Skeletal muscle tissue (tissue), 4 donors: ENCODE measurements around the gene CASTOR1. TPM values are rescaled to one million over a fixed set of nuclear protein-coding genes. Genes with fewer than 3 reads are reported as not detected.

Experiments used
- H3K27ac ChIP-seq: one replicate; pipeline ENCODE4 v1.7.0; 2013; ENCODE audit warnings: mild to moderate bottlenecking, low read depth, low read length, inconsistent platforms
- H3K27me3 ChIP-seq, 3 donors: one replicate each; pipeline ENCODE4 v1.7.0; 2013; ENCODE audit warnings: low read length in 3 of 3; ENCODE audit not compliant: control insufficient read depth in 3 of 3, insufficient read depth in 3 of 3
- H3K36me3 ChIP-seq, 3 donors: one replicate each; pipeline ENCODE4 v1.7.0; 2013; ENCODE audit warnings: low read length in 3 of 3; ENCODE audit not compliant: control insufficient read depth in 3 of 3, insufficient read depth in 3 of 3
- H3K4me1 ChIP-seq, 3 donors: one replicate each; pipeline ENCODE4 v1.7.0; 2013; ENCODE audit warnings: low read length in 3 of 3, mild to moderate bottlenecking in 3 of 3; ENCODE audit not compliant: control insufficient read depth in 3 of 3, insufficient read depth in 3 of 3
- H3K4me3 ChIP-seq, 3 donors: one replicate each; pipeline ENCODE4 v1.7.0; 2013; ENCODE audit warnings: low read length in 3 of 3
- H3K9ac ChIP-seq, 3 donors: one replicate each; pipeline ENCODE4 v1.7.0; 2013; ENCODE audit warnings: low read length in 3 of 3, mild to moderate bottlenecking in 3 of 3, moderate library complexity in 2 of 3, low read depth in 1 of 3
- H3K9me3 ChIP-seq, 3 donors: one replicate each; pipeline ENCODE4 v1.7.0; 2013; ENCODE audit warnings: low read length in 3 of 3; ENCODE audit not compliant: control insufficient read depth in 3 of 3
- total RNA-seq: library from RNA; depleted of rRNA; stranded (reverse); fragments of >200 nt; gene quantifications from one replicate; pipeline ENCODE4 v1.2.3, GENCODE V29; 2014
- donor health status: Osteomylitis.

Gene CASTOR1
- total RNA-seq, 1 donor from 2014 or later: 2.6 TPM

- Histone ChIP-seq H3K36me3 (no peaks in the 10 kb centered on the region), H3K4me3 (no peak overlapping the region), H3K9ac (peak overlapping the region in 1 of 3 donors; percentile 16), H3K9me3 (no peaks in the 10 kb centered on the region), H3K4me1 (peaks cover 4 to 7% (median 4%) of the 10 kb centered on the region in 3 donors), H3K27me3 (peaks cover 23 to 41% (median 26%) of the 10 kb centered on the region in 3 donors), H3K27ac (no peak overlapping the region)
Measured at GRCh38 chr22:30240541-30241417, 48.5 kb downstream of the CASTOR1 start.

GRCh38 chr22:30239488-30240405 is 49.6 kb downstream of the CASTOR1 start:
- Histone ChIP-seq H3K4me1 (peaks cover 0 to 3% (median 0%) of the 10 kb centered on the region in 3 donors), H3K36me3 (no peaks in the 10 kb centered on the region), H3K27me3 (peaks cover 16 to 35% (median 16%) of the 10 kb centered on the region in 3 donors), H3K4me3 (no peak overlapping the region), H3K27ac (no peak overlapping the region), H3K9ac (no peak overlapping the region), H3K9me3 (no peaks in the 10 kb centered on the region)

- Histone ChIP-seq H3K27me3 (peaks cover 7 to 27% (median 7%) of the 10 kb centered on the region in 3 donors), H3K9ac (no peak overlapping the region), H3K36me3 (no peaks in the 10 kb centered on the region), H3K4me3 (no peak overlapping the region), H3K27ac (no peak overlapping the region), H3K4me1 (peaks cover 0 to 3% (median 0%) of the 10 kb centered on the region in 3 donors), H3K9me3 (no peaks in the 10 kb centered on the region)
Measured at GRCh38 chr22:30238661-30239487, 50.4 kb downstream of the CASTOR1 start.

GRCh38 chr22:30238136-30238535 is 51.2 kb downstream of the CASTOR1 start:
- Histone ChIP-seq H3K36me3 (no peaks in the 10 kb centered on the region), H3K4me3 (no peak overlapping the region), H3K9ac (no peak overlapping the region), H3K9me3 (no peaks in the 10 kb centered on the region), H3K27me3 (peaks cover 0 to 26% (median 9%) of the 10 kb centered on the region in 3 donors), H3K27ac (no peak overlapping the region), H3K4me1 (peaks cover 0 to 3% (median 0%) of the 10 kb centered on the region in 3 donors)

GRCh38 chr22:30236875-30237274 is 52.4 kb downstream of the CASTOR1 start:
- H3K9ac ChIP-seq: no peak overlapping the region
- H3K9me3 ChIP-seq: no peaks in the 10 kb centered on the region
- no peaks in the 10 kb centered on the region for H3K36me3 ChIP-seq
- no peak overlapping the region for H3K4me3 ChIP-seq
- H3K27me3 ChIP-seq: peaks cover 5 to 27% (median 21%) of the 10 kb centered on the region in 3 donors
- H3K27ac ChIP-seq: no peak overlapping the region
- peaks cover 0 to 3% (median 0%) of the 10 kb centered on the region in 3 donors for H3K4me1 ChIP-seq

GRCh38 chr22:30235687-30236170 is 53.6 kb downstream of the CASTOR1 start:
- Histone ChIP-seq H3K4me1 (no peaks in the 10 kb centered on the region), H3K4me3 (no peak overlapping the region), H3K27me3 (peaks cover 9 to 28% (median 21%) of the 10 kb centered on the region in 3 donors), H3K9me3 (no peaks in the 10 kb centered on the region), H3K9ac (no peak overlapping the region), H3K27ac (no peak overlapping the region), H3K36me3 (no peaks in the 10 kb centered on the region)

Other genes starting within 250 kb of the CASTOR1 start
- gene HORMAD2, start 209.0 kb downstream of the CASTOR1 start, total RNA-seq: not detected
- 0.52 TPM for gene LIF, start 42.7 kb downstream of the CASTOR1 start, total RNA-seq
- gene OSM, start 22.7 kb downstream of the CASTOR1 start, total RNA-seq: 0.52 TPM
- 7.3 TPM for gene TBC1D10A, start 37.4 kb upstream of the CASTOR1 start, total RNA-seq
- 18.8 TPM for gene SF3A1, start 67.4 kb upstream of the CASTOR1 start, total RNA-seq
- 1.0 TPM for gene CCDC157, start 67.5 kb upstream of the CASTOR1 start, total RNA-seq
- gene RNF215, start 97.9 kb upstream of the CASTOR1 start, total RNA-seq: 7.3 TPM
- 2.1 TPM for gene SEC14L2, start 107.5 kb upstream of the CASTOR1 start, total RNA-seq
- gene MTFP1, start 136.3 kb upstream of the CASTOR1 start, total RNA-seq: 6.8 TPM
- gene SEC14L3, start 182.5 kb upstream of the CASTOR1 start, total RNA-seq: not detected
- under 0.01 TPM for gene SEC14L4, start 216.2 kb upstream of the CASTOR1 start, total RNA-seq